Measurements from ENCODE around the gene LRMDA.

- TF ChIP-seq CTCF (IDR thresholded peaks at IDR 0.05; ENCODE audit: low read depth, low read length) (no peak), EZH2phosphoT487 (IDR thresholded peaks at IDR 0.05; ENCODE audit: low read depth) (no peak)
These were observed 509.3 kb downstream of the LRMDA start for GRCh38 chr10:75940742-75941141.

All from OCI-LY3 (cell line).